Measurements from ENCODE around the gene TCL1A. TPM values are rescaled to one million over a fixed set of nuclear protein-coding genes. Genes with fewer than 3 reads are reported as not detected.

The TCL1A gene
- total RNA-seq, 8 experiments from 2014 or later: 1.1 TPM; not detected in 7

DNA sequence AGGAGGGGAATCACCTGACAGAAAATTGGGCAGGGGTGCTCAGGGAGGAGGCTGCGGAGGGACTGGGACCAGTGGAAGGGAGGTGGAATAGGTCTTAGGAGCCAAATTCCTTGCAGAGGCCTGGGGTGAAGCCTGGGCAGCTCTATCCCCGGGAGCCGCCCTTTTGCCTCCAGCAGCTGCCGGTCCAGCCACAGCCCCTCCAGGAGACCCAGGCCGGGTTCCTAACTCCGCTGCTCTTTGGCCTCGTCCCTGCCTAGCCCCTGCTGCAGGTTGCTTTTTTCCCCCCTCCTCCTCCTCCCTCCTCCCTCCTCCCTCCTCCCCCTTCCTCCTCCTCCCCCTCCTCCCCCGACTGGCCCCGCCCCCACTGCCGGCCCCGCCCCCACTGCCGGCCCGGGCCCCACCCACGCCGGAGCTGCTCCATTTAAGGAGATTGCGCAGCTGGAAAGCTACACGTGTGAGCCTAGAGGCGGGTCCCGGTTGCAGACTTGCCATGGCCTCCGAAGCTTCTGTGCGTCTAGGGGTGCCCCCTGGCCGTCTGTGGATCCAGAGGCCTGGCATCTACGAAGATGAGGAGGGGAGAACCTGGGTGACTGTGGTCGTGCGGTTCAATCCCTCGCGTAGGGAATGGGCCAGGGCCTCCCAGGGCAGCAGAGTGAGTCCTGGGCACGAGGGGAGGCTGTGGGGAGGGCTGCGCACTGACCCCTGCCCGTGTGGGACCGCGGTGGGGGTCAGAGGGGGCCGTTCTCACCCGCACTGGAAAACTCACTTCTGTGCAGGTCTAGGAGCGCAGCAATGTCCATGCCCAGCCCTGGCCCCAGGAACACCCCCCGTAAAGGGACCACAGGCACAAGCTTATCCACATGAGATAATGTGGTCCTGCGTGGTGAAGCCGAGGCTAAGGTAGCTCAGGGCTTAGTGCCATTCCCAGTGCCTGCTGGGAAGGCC, 27.7 kb downstream of the TCL1A start, which contains the start of gene TCL1B:
Gene TCL1B (plus strand): TSS at position 449 of the 945 bp plus-strand sequence. CDS start 42 bp downstream, at position 491.
- 60 to 89% methylated on average over 1 to 3 of the region's 38 CpGs; no CpG with 5 or more reads in 8 of the 10 experiments for WGBS, 10 experiments
- peak in 2 of 8 experiments; percentile 43 to 51 for ATAC-seq (replicated peaks in 6 of 8)
- Histone ChIP-seq H3K27ac (no peak within 1 kb of the TSS), H3K4me3 (no peak within 1 kb of the TSS), H3K4me1 (replicated peaks in 1 of 2) (no peaks in the 10 kb centered on the region)
- in situ Hi-C loops (cut with MboI; ENCODE audit: low pct_unique_long_range_greater_than_20kb in 2 of 9, low sequenced_read_pairs in 9 of 9, unreplicated experiment in 9 of 9): loop anchor here in 1 of 9 experiments (25.0 kb wide), 1 partner anchor 124 kb away; no protein-coding TSS in a partner anchor

DNA sequence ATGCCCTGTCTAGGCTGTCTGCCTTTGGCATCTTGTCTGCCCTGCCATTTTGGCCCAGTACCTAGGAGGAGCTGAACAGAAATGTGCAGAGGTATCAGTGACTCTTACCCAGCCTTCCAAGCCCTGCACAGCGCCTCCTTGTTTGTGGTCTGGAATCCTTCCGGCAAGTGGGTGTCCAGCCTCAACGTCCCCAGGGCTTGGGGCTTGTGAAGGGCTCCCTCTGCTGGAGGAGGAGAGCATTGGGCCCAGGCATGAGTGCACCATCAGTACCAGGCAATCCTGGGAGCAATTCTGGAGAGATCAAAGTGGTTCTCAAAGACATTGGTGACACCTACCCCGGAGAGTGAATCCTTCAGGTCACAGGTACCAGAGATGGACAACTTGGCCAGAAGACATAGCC, 30.1 kb downstream of the TCL1A start:
- Histone ChIP-seq H3K4me3 (no peak overlapping the region), H3K27ac (no peak overlapping the region), H3K4me1 (replicated peaks in 1 of 2) (peaks cover 7 to 13% of the 10 kb centered on the region in 2 donors)
- ATAC-seq (replicated peaks in 6 of 8): peak in 3 of 8 experiments; percentile 25 to 64 (median 44)
- 20 to 100% (median 73%) methylated on average over 1 to 3 of the region's 4 CpGs; no CpG with 5 or more reads in 6 of the 10 experiments for WGBS, 10 experiments
- in situ Hi-C loops (cut with MboI; ENCODE audit: low pct_unique_long_range_greater_than_20kb in 2 of 9, low sequenced_read_pairs in 9 of 9, unreplicated experiment in 9 of 9): loop anchor here in 1 of 9 experiments (25.0 kb wide), 1 partner anchor 121 kb away; no protein-coding TSS in a partner anchor

DNA sequence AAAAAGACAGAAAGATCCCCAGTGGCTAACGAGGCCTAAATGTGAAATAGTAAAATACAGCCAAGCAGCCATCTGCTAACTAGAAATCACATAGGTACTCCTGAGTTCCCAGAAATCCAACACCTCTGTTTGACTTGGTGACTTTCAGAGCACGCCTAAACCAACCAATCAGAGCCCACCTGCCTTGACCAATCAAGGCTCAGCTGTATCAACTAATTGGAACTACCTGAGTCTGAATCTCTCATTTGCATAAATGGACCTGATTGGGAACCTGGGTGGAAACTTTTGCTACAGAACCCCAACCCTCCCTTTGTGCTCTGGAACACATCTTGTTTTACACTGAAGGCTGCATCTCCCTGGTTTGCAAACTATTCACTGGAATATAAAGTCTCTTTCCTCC, 32.8 kb downstream of the TCL1A start:
- ATAC-seq (replicated peaks in 6 of 8): no peak
- H3K4me3 ChIP-seq: no peak overlapping the region
- in situ Hi-C loops (cut with MboI; ENCODE audit: low pct_unique_long_range_greater_than_20kb in 2 of 9, low sequenced_read_pairs in 9 of 9, unreplicated experiment in 9 of 9): loop anchor here in 1 of 9 experiments (25.0 kb wide), 1 partner anchor 119 kb away; no protein-coding TSS in a partner anchor
- H3K27ac ChIP-seq: no peak overlapping the region
- 53 to 100% (median 83%) methylated on average over 1 to 2 of the region's 2 CpGs; no CpG with 5 or more reads in 4 of the 10 experiments for WGBS, 10 experiments
- H3K4me1 ChIP-seq (replicated peaks in 1 of 2): peaks cover 12 to 13% of the 10 kb centered on the region in 2 donors

DNA sequence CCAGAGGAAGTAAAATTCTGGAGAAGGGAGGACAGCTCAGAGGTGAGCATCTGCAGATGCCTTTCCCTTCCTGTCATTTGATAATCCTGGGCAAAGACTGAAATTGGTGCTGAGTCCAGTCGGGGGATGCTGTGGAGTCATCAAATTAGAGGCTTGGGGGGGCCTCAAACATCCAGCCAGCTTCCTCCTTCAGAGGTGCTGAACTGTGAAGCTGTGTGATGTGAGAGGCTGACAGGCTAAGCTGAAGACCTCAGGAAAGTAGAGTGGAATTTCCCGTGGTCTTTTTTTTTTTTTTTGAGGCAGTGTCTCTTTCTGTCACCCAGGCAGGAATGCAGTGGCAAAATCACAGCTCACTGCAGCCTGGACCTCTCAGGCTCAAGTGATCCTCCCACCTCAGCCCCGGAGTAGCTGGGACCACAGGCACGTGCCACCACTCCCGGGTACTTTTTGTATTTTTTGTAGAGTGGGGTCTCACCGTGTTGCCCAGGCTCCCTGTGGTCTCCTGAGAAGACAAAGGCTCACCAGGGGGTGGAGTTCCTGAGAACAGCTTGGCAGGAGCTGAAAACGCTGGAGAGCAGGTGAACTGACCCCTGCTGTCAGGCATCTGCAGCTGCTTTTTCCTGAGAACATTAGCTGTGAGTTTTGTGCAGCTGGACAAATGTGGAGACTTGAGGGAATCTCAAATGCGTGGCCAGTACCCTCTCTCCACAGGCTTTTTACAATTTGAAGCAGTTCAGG, 33.8 kb downstream of the TCL1A start:
- Histone ChIP-seq H3K4me1 (replicated peaks in 1 of 2) (peaks cover 20 to 21% of the 10 kb centered on the region in 2 donors), H3K27ac (no peak overlapping the region), H3K4me3 (no peak overlapping the region)
- in situ Hi-C loops (cut with MboI; ENCODE audit: low pct_unique_long_range_greater_than_20kb in 2 of 9, low sequenced_read_pairs in 9 of 9, unreplicated experiment in 9 of 9): loop anchor here in 1 of 9 experiments (25.0 kb wide), 1 partner anchor 118 kb away; no protein-coding TSS in a partner anchor
- peak in 6 of 8 experiments; percentile 23 to 63 (median 36) for ATAC-seq (replicated peaks in 6 of 8)
- 0 to 83% (median 33%) methylated on average over 1 to 5 of the region's 8 CpGs; no CpG with 5 or more reads in 4 of the 10 experiments for WGBS, 10 experiments

DNA sequence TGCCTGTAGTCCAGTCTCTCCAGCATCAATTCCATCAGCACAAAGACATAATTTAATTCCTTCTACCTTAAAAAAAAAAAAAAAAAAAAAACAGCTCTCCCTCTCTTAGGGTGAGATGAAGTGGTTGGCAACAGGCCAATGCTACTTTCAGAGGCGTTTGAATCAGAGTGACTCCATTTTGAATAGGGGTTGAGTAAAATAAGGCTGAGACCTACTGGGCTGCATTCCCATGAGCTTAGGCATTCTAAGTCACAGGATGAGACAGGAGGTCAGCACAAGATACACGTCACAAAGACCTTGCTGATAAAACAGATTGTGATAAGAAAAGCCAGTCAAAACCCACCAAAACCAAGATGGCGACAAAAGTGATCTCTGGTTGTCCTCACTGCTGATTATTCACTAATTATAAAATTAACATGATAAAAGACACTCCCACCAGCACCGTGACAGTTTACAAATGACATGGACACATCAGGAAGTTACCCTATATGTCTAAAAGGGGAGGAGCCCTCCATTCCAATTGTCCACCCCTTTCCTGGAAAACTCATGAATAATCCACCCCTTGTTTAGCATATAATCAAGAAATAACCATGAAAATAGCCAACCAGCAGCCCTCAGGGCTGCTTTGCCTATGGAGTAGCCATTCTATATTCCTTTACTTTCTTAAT, 34.6 kb downstream of the TCL1A start:
- Histone ChIP-seq H3K4me1 (replicated peaks in 1 of 2) (peaks cover 21% of the 10 kb centered on the region in 2 donors), H3K27ac (no peak overlapping the region), H3K4me3 (no peak overlapping the region)
- in situ Hi-C loops (cut with MboI; ENCODE audit: low pct_unique_long_range_greater_than_20kb in 2 of 9, low sequenced_read_pairs in 9 of 9, unreplicated experiment in 9 of 9): loop anchor here in 1 of 9 experiments (25.0 kb wide), 1 partner anchor 117 kb away; no protein-coding TSS in a partner anchor
- WGBS, 10 experiments: 60 to 100% (median 67%) methylated on average over 1 to 4 of the region's 4 CpGs; no CpG with 5 or more reads in 4 of the 10 experiments
- ATAC-seq (replicated peaks in 6 of 8): peak in 3 of 8 experiments; percentile 37 to 63 (median 43)

DNA sequence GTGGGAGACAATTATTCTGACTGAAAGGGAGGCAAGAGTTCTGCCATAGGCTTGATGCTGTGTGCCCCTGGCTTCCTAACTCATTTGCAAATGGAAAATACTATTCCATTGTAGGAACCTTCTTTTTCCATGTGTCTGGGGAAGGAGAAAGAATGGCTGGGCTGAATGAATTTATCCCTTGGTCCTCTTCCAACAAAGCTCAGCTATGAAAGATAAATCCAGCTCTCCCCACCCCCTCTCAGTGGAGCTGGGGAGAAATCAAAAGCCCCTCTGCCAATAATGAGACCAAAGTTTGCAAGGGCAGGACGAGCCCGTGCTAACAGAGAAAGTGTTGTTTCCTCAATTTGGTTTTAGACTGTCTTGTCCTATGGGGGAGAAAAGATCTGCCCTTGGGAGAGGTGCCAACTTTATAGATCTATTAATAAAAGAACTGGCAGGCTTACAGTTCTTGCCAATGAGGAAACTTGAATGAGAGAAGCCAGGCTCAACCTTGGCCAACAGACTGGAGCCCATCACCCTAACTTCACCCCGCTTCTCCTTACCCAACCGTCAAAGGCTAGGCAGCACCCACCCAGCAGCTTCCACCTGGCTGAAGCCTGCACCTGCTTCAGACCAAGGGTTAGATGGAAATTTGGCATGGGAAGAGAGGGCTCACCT, 36.6 kb downstream of the TCL1A start:
- 0 to 83% (median 66%) methylated on average over 2 to 4 of the region's 4 CpGs; no CpG with 5 or more reads in 6 of the 10 experiments for WGBS, 10 experiments
- Histone ChIP-seq H3K4me3 (no peak overlapping the region), H3K27ac (no peak overlapping the region), H3K4me1 (replicated peaks in 1 of 2) (peaks cover 21 to 28% of the 10 kb centered on the region in 2 donors)
- peak in 3 of 8 experiments; percentile 25 to 46 (median 29) for ATAC-seq (replicated peaks in 6 of 8)
- in situ Hi-C loops (cut with MboI; ENCODE audit: low pct_unique_long_range_greater_than_20kb in 2 of 9, low sequenced_read_pairs in 9 of 9, unreplicated experiment in 9 of 9): loop anchor here in 1 of 9 experiments (25.0 kb wide), 1 partner anchor 115 kb away; no protein-coding TSS in a partner anchor

DNA sequence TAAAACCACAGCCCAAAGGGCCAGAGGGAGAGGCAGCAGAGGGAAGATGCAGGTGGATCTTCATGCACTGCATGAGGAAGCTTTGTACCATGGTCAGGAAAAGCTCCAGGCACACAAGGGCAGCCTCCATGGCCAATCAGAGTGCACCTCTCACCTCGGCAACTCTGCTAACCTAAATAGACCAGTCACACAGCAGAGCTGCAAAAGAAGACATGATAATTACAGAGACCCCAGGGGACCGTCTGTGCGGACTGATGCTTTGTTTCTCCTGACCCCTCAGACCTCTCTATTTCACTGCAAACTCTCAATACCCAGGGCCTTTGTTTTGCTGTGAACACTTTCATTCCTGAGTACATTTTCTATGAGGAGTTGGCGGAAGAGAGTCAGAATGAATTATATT, 38.4 kb downstream of the TCL1A start:
- H3K4me3 ChIP-seq: no peak overlapping the region
- H3K4me1 ChIP-seq (replicated peaks in 1 of 2): peaks cover 21 to 26% of the 10 kb centered on the region in 2 donors
- peak overlapping the region in 1 of 2 donors; percentile 51 for H3K27ac ChIP-seq
- WGBS, 10 experiments: 0 to 64% (median 46%) methylated on average over 1 to 4 of the region's 4 CpGs; no CpG with 5 or more reads in 4 of the 10 experiments
- ATAC-seq (replicated peaks in 6 of 8): peak in 4 of 8 experiments; percentile 33 to 83 (median 76)
- in situ Hi-C loops (cut with MboI; ENCODE audit: low pct_unique_long_range_greater_than_20kb in 2 of 9, low sequenced_read_pairs in 9 of 9, unreplicated experiment in 9 of 9): loop anchor here in 1 of 9 experiments (25.0 kb wide), 1 partner anchor 113 kb away; no protein-coding TSS in a partner anchor

DNA sequence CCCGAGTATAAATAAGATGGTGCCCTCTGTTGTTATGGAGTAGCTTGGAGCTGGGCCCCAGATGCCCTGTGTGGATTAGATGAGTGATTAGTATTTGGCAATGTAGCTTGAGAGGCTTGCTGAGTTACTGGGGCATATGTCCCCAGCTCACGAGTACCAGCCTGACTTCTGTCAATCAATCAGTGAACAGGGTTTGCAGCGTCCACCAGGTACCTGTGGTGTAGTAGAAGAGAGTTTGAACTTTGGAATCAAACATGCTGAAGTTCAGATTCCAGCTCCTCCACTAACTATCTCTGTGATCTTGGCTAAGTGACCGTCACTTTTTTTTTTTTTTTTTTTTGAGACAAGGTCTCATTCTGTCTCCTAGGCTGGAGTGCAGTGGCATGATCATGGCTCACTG, 39.3 kb downstream of the TCL1A start:
- H3K4me3 ChIP-seq: no peak overlapping the region
- no peak for ATAC-seq (replicated peaks in 6 of 8)
- H3K4me1 ChIP-seq (replicated peaks in 1 of 2): peaks cover 14 to 17% of the 10 kb centered on the region in 2 donors
- no peak overlapping the region for H3K27ac ChIP-seq
- in situ Hi-C loops (cut with MboI; ENCODE audit: low pct_unique_long_range_greater_than_20kb in 2 of 9, low sequenced_read_pairs in 9 of 9, unreplicated experiment in 9 of 9): loop anchor here in 1 of 9 experiments (25.0 kb wide), 1 partner anchor 112 kb away; no protein-coding TSS in a partner anchor
- 26 to 100% (median 53%) methylated on average over 1 to 4 of the region's 4 CpGs; no CpG with 5 or more reads in 7 of the 10 experiments for WGBS, 10 experiments

DNA sequence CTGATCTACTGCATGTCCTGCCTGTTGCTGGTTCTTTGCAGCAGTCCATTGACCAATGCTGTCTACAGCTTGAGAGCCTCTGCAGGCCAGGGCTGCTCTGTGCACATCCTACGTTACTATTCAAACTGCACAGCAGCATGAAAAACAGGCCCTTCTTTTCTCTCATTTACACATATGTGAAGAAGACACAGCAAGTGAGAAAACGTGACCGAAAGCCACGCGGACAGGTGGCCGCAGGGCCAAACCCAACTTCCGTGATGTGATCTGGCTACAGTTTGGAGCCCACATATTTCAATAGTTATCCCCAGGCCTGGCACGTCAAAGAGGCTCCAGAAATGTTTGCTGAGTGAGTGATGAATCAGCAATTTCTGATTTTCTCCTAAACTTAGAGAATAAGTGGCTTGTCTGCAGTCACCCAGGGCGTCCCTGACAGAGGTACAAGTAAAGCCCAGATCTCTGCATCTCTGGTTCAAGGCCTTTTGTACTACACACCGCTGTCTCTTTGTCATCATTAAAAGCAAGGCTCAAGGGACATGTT, 45.6 kb downstream of the TCL1A start:
- 11 to 100% (median 82%) methylated on average over 1 to 8 of the region's 10 CpGs; no CpG with 5 or more reads in 4 of the 10 experiments for WGBS, 10 experiments
- in situ Hi-C loops (cut with MboI; ENCODE audit: low pct_unique_long_range_greater_than_20kb in 2 of 9, low sequenced_read_pairs in 9 of 9, unreplicated experiment in 9 of 9): no loop called here
- Histone ChIP-seq H3K4me3 (no peak overlapping the region), H3K27ac (no peak overlapping the region), H3K4me1 (replicated peaks in 1 of 2) (peaks cover 0 to 7% of the 10 kb centered on the region in 2 donors)
- no peak for ATAC-seq (replicated peaks in 6 of 8)

DNA sequence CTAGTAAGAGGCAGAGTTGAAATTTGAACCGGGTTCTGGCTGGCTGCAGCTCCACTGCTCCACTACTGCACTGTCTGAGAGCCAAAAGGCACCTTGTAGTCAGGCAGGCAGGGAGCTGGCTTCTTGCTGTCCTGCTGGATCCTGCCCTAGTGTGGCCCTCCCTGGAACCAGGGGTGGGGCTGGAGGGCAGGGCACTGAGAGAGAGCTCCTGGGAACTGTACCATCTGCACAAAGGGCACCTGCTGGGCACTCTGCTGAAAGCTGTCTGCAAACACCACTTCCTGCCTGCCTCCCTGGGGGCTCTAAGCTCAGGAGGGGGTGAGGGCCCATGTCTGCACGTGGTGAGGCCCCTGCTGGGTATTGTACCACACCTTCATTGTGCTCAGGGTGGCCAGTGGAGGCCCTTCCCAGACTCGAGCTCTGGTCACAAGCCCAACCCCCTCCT, 46.7 kb downstream of the TCL1A start:
- WGBS, 10 experiments: 8 to 30% methylated on average over 2 of the region's 3 CpGs; no CpG with 5 or more reads in 8 of the 10 experiments
- H3K4me1 ChIP-seq (replicated peaks in 1 of 2): no peaks in the 10 kb centered on the region
- H3K27ac ChIP-seq: no peak overlapping the region
- ATAC-seq (replicated peaks in 6 of 8): peak in 3 of 8 experiments; percentile 15 to 35 (median 32)
- in situ Hi-C loops (cut with MboI; ENCODE audit: low pct_unique_long_range_greater_than_20kb in 2 of 9, low sequenced_read_pairs in 9 of 9, unreplicated experiment in 9 of 9): no loop called here
- H3K4me3 ChIP-seq: no peak overlapping the region

DNA sequence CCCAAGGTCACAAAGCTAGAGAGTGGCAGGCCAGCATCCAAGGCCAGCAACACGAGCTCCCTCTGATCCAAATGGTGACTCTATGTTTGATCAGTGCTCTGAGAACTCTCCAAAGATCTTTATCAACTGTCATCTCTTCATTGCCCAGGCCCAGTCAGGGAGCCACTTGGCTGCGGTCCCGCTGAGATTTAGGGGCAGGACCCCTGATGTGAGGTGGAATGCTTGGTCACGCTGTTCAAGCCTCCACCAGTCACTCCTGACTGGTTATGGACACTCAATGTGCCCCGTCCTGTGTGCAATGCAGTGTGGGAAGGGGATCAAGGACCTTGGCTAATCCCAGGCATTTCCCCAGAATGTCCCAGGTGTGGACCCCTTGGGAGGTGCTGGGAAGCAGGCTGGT, 47.5 kb downstream of the TCL1A start:
- H3K4me3 ChIP-seq: no peak overlapping the region
- 68 to 100% (median 97%) methylated on average over 1 to 3 of the region's 5 CpGs; no CpG with 5 or more reads in 4 of the 10 experiments for WGBS, 10 experiments
- ATAC-seq (replicated peaks in 6 of 8): no peak
- no peaks in the 10 kb centered on the region for H3K4me1 ChIP-seq (replicated peaks in 1 of 2)
- H3K27ac ChIP-seq: no peak overlapping the region
- in situ Hi-C loops (cut with MboI; ENCODE audit: low pct_unique_long_range_greater_than_20kb in 2 of 9, low sequenced_read_pairs in 9 of 9, unreplicated experiment in 9 of 9): no loop called here

Measured in motor neuron (in vitro differentiated cells).